ENCODE data around the gene RNU6-1. TPM values are rescaled to one million over a fixed set of nuclear protein-coding genes. Genes with fewer than 3 reads are reported as not detected.

The RNU6-1 gene
- polyA plus RNA-seq, 10 donors, result not detected

DNA sequence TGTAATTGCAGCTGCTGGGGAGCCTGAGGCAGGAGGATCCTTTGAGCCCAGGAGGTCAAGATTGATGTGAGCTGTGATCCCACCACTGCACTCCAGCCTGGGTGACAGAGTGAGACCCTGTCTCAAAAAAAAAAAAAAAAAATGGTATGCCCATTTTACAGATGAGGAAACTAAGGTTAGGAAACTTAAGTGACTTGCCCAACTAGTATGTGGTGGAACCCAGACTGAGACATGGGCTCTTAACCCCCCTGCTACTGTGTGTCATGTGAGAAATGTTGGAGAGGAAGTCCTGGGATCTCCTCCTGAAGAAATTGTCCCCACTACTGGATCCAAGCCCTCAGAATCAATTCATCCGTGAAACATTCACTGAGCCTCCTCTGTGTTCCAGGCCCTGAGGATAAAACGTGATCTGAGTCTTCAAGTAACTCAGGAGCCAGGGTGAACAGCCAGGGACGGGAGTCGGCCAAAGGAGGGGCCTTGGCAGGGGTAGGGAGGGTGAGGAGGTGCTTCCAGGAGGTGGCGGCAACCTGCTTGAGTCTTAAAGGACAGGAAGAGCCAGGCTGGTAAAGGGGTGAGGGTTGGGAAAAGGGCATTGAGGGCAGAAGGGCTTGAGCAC is 19.6 kb upstream of the RNU6-1 start:
- no peak for DNase-seq

GRCh38 chr15:67857220-67857619 is 17.4 kb upstream of the RNU6-1 start:
- DNase-seq, result no peak

- no peak for DNase-seq
Observed at GRCh38 chr15:67855842-67856241, 16.0 kb upstream of the RNU6-1 start.

DNA sequence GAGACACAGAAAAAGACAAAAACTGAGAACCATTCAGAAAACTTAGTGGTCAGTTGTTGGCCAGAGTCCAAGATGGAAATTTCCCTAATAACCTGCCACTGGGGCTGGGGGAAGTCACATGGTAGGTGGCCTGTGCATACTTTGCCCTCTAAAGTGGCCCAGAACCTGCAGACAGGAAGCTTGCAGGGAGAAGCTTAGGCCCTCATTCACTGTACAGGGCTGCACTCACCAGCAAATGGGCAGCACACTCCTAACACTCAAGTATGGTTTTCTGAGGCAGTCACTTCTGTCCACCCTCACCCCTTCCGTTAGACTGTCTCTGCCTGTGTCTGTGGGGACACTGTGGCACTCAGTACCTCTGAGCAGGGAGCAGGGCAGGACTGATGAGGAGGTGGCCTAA is 14.5 kb upstream of the RNU6-1 start:
- DNase-seq, result no peak

GRCh38 chr15:67853454-67853853 is 13.6 kb upstream of the RNU6-1 start:
- DNase-seq, result no peak

DNA sequence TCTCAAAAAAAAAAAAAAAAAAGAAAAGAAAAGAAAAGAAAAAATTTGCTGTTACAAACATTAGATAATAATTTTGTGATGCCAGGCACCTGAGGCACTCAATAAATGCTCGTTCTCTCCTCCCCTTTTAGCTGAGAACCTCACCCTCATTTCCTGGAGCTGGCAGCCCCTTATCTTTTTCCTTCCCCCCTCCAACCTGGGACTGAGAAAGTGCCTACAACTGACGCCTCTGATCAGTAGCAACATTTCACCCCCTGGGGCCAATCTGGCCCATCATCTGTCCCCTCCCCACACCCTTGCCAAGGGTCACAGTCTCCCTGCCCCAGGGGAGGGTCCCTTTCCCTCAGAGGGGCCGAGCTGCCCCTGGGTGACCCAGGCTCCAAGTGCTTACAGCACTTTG is 12.6 kb upstream of the RNU6-1 start:
- DNase-seq, result no peak

DNA sequence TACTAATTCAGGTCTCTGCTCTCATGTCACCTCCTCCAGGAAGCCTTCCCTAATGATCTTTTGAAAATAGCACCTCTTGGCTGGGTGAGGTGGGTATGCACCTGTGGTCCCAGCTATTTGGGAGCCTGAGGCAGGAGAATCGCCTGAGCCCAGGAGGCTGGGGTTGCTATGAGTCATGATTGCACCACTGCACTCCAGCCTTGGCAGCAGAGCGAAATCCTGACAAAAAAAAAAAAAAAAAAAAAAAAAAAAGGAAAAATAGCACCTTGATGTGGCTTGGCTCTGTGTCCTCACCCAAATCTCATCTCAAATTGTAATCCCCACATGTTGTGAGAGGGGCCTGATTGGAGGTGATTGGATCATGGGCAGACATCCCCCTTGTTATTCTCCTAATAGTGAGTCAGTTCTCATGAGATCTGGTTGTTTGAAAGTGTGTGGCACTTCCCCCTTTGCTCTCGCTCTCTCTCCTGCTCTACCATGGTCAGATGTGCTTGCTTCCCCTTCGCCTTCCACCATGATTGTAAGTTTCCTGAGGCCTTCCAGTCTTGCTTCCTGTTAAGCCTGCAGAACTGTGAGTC is 11.2 kb upstream of the RNU6-1 start:
- DNase-seq, result no peak

- DNase-seq, result no peak
Observed at GRCh38 chr15:67850336-67850735, 10.5 kb upstream of the RNU6-1 start.

- DNase-seq, result no peak
Observed at GRCh38 chr15:67849538-67849937, 9.7 kb upstream of the RNU6-1 start.

- no peak for DNase-seq
Observed at GRCh38 chr15:67845974-67846373, 6.1 kb upstream of the RNU6-1 start.

DNA sequence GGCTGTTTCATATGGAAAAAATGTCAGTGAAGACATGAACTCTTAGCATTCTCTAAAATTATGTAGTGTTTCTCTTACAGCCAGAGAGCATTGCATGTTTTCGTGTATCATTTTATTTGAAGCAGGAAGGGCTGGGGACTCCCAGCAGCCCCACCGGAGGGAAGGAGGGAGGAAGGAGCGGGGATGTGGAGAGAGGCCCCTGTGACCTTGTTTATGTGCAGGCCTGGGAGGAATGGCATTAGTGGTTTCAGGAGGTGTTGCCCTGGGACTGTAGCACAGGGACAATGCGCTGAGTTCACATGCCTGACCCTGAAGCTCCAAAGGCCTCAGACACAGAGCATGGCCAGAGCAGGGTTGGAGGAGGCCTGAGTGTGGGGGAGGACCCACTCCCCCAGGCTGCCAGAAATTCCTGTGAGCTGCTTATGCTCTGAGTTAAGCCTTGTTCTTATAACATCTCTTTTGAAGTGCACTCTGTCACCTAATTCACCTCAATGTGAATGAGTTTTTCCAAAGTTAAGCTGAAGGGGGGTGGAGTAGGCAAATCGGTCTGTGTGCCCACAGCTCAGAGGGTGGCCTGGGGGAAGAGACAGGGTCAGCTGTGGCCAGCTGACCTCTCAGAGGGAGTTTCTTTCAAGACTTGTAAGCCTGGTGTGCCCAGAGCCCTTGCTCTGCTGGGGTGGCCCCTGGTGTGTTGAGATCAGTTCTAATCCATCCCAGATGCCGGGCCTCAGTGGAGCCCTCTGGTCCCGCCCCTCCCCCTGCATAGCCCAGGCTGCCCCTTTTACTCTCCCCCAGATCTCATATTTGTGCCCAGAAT is 3.9 kb upstream of the RNU6-1 start:
- DNase-seq, result peak in 1 of 3 donors; percentile 75

GRCh38 chr15:67843092-67843501 is 3.3 kb upstream of the RNU6-1 start:
- DNase-seq, result no peak

DNA sequence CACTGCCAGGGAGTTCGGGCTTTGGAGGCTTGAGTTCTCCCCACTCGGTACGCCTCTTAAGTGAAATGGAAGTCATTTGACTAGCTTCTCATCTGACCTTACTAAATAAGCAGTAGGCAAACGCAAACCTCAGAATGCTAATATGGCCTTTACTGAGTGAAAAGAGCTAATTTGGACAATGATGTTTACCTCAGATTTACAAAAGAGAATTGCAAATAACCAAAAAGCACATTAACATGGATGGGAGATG is 1.6 kb upstream of the RNU6-1 start:
- no peak for DNase-seq

- peak in 2 of 3 donors; percentile 53 to 92 for DNase-seq
Observed at GRCh38 chr15:67840749-67841512, 1.1 kb upstream of the RNU6-1 start.

- peak in 1 of 3 donors; percentile 85 for DNase-seq
Observed at GRCh38 chr15:67839499-67839928, 331 bp downstream of the RNU6-1 start.

DNA sequence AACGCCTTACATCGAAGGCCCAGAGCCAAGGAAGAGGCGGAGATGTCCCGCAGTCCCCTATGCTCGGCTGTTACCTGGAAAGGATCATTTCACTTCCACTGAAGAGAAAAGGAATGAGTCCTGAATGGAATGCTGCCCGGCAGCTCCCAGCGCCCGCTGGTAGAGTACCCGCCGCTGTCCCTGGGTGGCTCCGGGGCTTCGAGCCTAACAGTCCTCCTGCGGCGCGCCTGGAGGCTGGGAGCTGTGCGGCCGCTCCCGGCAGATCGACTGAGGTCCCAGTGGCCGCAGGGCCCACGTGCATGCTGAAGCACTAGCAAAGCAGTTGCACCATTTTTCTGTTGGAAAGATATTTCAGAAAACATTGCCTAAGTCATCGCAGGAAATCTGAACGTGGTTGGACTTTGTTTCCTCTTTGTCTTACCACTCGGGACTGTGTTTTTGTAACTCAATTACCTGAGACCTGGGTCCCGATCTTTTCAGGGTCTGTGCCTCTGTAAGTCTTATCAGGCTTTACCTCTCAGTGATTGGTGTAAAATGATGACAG is 984 bp downstream of the RNU6-1 start:
- DNase-seq, result peak in 1 of 3 donors; percentile 70

DNA sequence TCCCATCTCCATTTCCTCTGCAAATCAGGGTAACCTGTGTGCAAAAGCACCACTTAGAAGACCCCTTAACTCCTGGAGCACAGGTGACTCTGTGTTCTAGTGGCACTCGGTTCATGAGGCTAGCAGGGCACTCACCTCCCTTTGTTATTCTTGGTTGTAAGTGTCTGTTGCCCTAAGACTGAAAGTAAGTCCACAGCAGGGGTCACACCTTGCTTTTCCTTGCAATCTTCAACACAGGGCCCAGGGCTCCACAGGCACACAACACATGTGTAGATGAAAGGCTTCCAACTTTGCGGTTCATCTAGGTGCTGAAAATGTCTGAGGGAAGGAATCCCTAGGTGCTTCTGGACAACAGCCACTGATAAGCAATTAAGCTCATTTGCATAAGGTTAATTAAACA is 2.9 kb downstream of the RNU6-1 start:
- DNase-seq, result no peak

DNA sequence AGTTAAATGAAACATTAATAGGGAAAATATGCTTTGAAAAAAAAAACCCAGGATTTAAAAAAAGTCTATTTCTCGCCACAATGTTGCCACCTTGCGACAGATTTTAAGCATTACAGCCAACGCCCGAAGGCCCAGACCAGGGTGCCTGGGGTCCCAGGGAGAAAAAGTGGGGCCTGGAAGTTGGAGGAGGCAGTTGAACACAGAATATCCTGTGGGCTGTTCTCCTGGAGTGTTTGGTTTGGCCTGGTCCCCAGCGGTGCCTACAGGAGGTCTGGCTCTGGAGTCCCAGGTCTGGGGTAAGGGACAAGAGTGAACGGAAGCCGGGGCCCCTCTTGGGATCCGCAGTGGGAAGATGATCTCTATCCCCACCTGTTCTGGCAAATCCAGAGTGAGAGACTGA is 3.4 kb downstream of the RNU6-1 start:
- peak in 2 of 3 donors; percentile 59 to 77 for DNase-seq

- no peak for DNase-seq
Observed at GRCh38 chr15:67836134-67836455, 3.8 kb downstream of the RNU6-1 start.

GRCh38 chr15:67835297-67836133 is 4.3 kb downstream of the RNU6-1 start:
- peak in 1 of 3 donors; percentile 73 for DNase-seq

DNA sequence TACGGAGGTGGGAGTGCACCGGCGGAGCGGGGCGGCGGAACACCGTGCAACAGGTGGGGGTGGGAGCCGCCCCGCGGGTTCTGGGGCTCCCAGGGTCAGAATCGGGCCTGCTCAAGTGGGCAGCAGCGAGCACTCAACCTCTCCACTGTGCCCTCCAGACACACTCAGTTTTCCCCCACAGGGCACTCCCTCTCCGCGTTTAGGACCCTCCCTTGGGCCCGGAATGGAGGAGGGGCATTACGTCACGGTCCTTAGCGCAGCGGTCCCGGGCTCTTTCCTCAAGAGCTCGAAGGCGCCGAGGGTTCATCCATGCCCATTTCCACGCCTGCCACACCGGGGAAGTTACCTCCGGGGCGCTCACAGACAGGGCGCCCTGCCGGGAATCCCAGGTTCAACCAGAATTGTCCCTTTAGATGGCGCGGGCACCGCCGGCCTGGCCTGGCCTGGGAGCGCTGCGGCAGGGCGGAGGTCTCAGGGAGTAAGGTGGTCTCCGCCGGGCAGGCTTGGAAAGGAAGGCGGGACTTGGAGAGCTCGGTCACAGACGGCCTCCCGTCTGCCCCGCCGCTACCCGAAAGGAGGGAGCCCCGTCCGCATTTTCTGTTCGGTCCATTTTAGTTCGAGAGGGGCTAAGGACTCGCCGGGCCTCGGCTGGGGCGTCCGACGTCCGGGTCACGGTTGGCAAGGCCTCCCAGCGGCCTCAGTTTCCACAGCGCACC is 5.1 kb downstream of the RNU6-1 start:
- no peak for DNase-seq

Measured in muscle of back (tissue), 11 donors.